OCI-LY7 (cell line): ENCODE data around the gene IBTK.

ENCODE experiments used
- CTCF ChIP-seq: fragments of 200-600 bp; sonication (generic); conservative IDR thresholded peaks from 2 replicates; pipeline ENCODE4 v1.5.1; 2014; ENCODE audit warnings: mild to moderate bottlenecking, antibody characterized with exemption, low read length, moderate library complexity, mixed read lengths
- EZH2phosphoT487 ChIP-seq: fragments of 200-600 bp; sonication (generic); IDR thresholded peaks from 2 replicates; pipeline ENCODE4 v1.6.1; 2018; ENCODE audit warnings: low read depth, borderline replicate concordance, mild to moderate bottlenecking, mixed run types, antibody characterized with exemption, low read length, moderate library complexity, mixed read lengths

GRCh38 chr6:82211326-82211725, 36.2 kb downstream of the IBTK start:
- no peak for TF ChIP-seq CTCF
- no peak for TF ChIP-seq EZH2phosphoT487
